H1 (cell line): ENCODE data around the gene CABLES2. TPM values are rescaled to one million over a fixed set of nuclear protein-coding genes. Genes with fewer than 3 reads are reported as not detected.

ENCODE experiments used
- BACH1 ChIP-seq: IDR thresholded peaks from 2 replicates; pipeline ENCODE4 v1.6.1; 2012; ENCODE audit warnings: low read length, improper control_type of control experiment
- CHD1 ChIP-seq: IDR thresholded peaks from 2 replicates; pipeline ENCODE4 v1.6.1; 2012; ENCODE audit warnings: low read depth, low read length, improper control_type of control experiment
- EZH2 ChIP-seq: fragments of 200-600 bp; sonication (generic); IDR thresholded peaks from 2 replicates; pipeline ENCODE4 v1.7.1; 2012; ENCODE audit warnings: low read depth, mild to moderate bottlenecking, moderate library complexity, low read length, inconsistent platforms; ENCODE audit not compliant: severe bottlenecking
- GTF2F1 ChIP-seq: IDR thresholded peaks from 2 replicates; pipeline ENCODE4 v1.6.1; 2012; ENCODE audit warnings: low read depth, low read length, improper control_type of control experiment, borderline replicate concordance
- HDAC2 ChIP-seq, 2 experiments: fragments of 300-600 bp in 1 of 2; sonication (generic) in 1 of 2; IDR thresholded peaks; 2 replicates each; pipeline ENCODE4 v1.6.1; 2011 to 2012; ENCODE audit warnings: low read depth in 2 of 2, low read length in 2 of 2, mild to moderate bottlenecking in 2 of 2, moderate library complexity in 2 of 2, borderline replicate concordance in 1 of 2, inconsistent platforms in 1 of 2
- HDAC6 ChIP-seq: IDR thresholded peaks from one replicate; pipeline ENCODE4 v1.7.1; 2012; ENCODE audit warnings: low read depth, mild to moderate bottlenecking, inconsistent platforms, low read length, moderate library complexity
- KDM1A ChIP-seq: fragments of 200-600, 300-600 bp; sonication (generic); IDR thresholded peaks from 2 replicates; pipeline ENCODE4 v1.7.1; 2016; ENCODE audit warnings: mild to moderate bottlenecking, low read length, borderline replicate concordance
- NANOG ChIP-seq: IDR thresholded peaks from 2 replicates; pipeline ENCODE4 v1.6.1; 2011; ENCODE audit warnings: low read length, low read depth, mild to moderate bottlenecking, inconsistent platforms; ENCODE audit not compliant: insufficient read depth, poor library complexity, severe bottlenecking
- POLR2A ChIP-seq, 2 experiments: IDR thresholded peaks; 1 replicate in 1 of 2; 2 replicates in 1 of 2; pipeline ENCODE4 v1.6.1; 2011; ENCODE audit warnings: low read depth in 2 of 2, low read length in 2 of 2, mild to moderate bottlenecking in 2 of 2; ENCODE audit errors: control extremely low read depth in 1 of 2
- RAD21 ChIP-seq, 2 experiments: IDR thresholded peaks in 1 of 2; conservative IDR thresholded peaks in 1 of 2; 2 replicates each; pipeline ENCODE4 v1.6.1; 2011; ENCODE audit warnings: low read depth in 2 of 2, low read length in 2 of 2, improper control_type of control experiment in 1 of 2, inconsistent platforms in 1 of 2, mild to moderate bottlenecking in 1 of 2, moderate library complexity in 1 of 2
- RNF2 ChIP-seq: fragments of 200-900, 300-1000 bp; sonication (generic); IDR thresholded peaks from 2 replicates; pipeline ENCODE4 v1.7.1; 2016; ENCODE audit warnings: borderline replicate concordance, low read depth, mild to moderate bottlenecking, antibody characterized with exemption, low read length; ENCODE audit not compliant: poor library complexity, severe bottlenecking; ENCODE audit errors: missing control alignments
- RXRA ChIP-seq: IDR thresholded peaks from 2 replicates; pipeline ENCODE4 v1.6.1; 2011; ENCODE audit warnings: low read depth, mild to moderate bottlenecking, low read length, moderate library complexity; ENCODE audit not compliant: insufficient read depth
- SAP30 ChIP-seq: fragments of 300-600 bp; sonication (generic); IDR thresholded peaks from 2 replicates; pipeline ENCODE4 v1.7.1; 2012; ENCODE audit warnings: low read length, moderate library complexity, mild to moderate bottlenecking, inconsistent platforms; ENCODE audit not compliant: insufficient read depth, insufficient replicate concordance
- SIN3A ChIP-seq, 2 experiments: IDR thresholded peaks in 1 of 2; conservative IDR thresholded peaks in 1 of 2; 2 replicates each; pipeline ENCODE4 v1.6.1; 2011 to 2012; ENCODE audit warnings: low read length in 2 of 2, improper control_type of control experiment in 1 of 2, low read depth in 1 of 2, mild to moderate bottlenecking in 1 of 2
- SP4 ChIP-seq: IDR thresholded peaks from 2 replicates; pipeline ENCODE4 v1.6.1; 2012; ENCODE audit warnings: low read length, inconsistent platforms
- TAF1 ChIP-seq: IDR thresholded peaks from 2 replicates; pipeline ENCODE4 v1.6.1; 2011; ENCODE audit warnings: mild to moderate bottlenecking, low read depth, low read length
- YY1 ChIP-seq: IDR thresholded peaks from 2 replicates; pipeline ENCODE4 v1.6.1; 2011; ENCODE audit warnings: low read depth, mild to moderate bottlenecking, low read length
- polyA plus RNA-seq, 7 experiments: library from polyadenylated mRNA; depleted of rRNA in 3 of 7; stranded (reverse) in 5 of 7; unstranded in 2 of 7; fragments of >200 nt in 5 of 7; fragments of 200-250 nt in 2 of 7; gene quantifications; 1 replicate in 5 of 7; 2 replicates in 1 of 7; 4 replicates in 1 of 7; pipeline versions ENCODE4 v1.2.1 to v1.2.3, GENCODE V29; 2011 to 2013; ENCODE audit warnings: missing spikeins in 2 of 7, mixed read lengths in 2 of 7
- total RNA-seq: library from RNA; stranded (reverse); fragmentation: NEBNext Ultra II Directional; extraction: Animal tissue kit (Norgen Biotek cat#: 25700); gene quantifications from 2 replicates; pipeline ENCODE4 v1.2.1, GENCODE V29; 2021
- TF ChIP-seq, protein P1 (sequence below): IDR thresholded peaks from 2 replicates; pipeline ENCODE4 v1.6.1; 2012; ENCODE audit warnings: low read length, inconsistent platforms
- TF ChIP-seq, protein P2 (sequence below): IDR thresholded peaks from 2 replicates; pipeline ENCODE4 v1.6.1; 2011; ENCODE audit warnings: low read length, improper control_type of control experiment

The CABLES2 gene
- total and polyA plus RNA-seq, 2 of the 8 experiments (the other 6 are each of a cell fraction or from before 2014, with no cell fraction given): 8.0 to 8.8 TPM

GRCh38 chr20:62368976-62369814 is 37.9 kb downstream of the CABLES2 start (continued):
- no peak for TF ChIP-seq SAP30
- no peak for TF ChIP-seq RXRA
- no peak for TF ChIP-seq EZH2
- TF ChIP-seq, protein P1, sequence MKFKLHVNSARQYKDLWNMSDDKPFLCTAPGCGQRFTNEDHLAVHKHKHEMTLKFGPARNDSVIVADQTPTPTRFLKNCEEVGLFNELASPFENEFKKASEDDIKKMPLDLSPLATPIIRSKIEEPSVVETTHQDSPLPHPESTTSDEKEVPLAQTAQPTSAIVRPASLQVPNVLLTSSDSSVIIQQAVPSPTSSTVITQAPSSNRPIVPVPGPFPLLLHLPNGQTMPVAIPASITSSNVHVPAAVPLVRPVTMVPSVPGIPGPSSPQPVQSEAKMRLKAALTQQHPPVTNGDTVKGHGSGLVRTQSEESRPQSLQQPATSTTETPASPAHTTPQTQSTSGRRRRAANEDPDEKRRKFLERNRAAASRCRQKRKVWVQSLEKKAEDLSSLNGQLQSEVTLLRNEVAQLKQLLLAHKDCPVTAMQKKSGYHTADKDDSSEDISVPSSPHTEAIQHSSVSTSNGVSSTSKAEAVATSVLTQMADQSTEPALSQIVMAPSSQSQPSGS: no peak
- peak in 1 of 2 experiments; percentile 18; a peak in 1 of 4 replicates for TF ChIP-seq RAD21 (IDR thresholded peaks at IDR 0.05 in 1 of 2, conservative IDR thresholded peaks at IDR 0.05 in 1 of 2; ENCODE audit: low read depth in 2 of 2, low read length in 2 of 2)
- TF ChIP-seq KDM1A: no peak
- no peak for TF ChIP-seq CHD1
- TF ChIP-seq NANOG: no peak
- no peak for TF ChIP-seq SP4
- no peak for TF ChIP-seq GTF2F1
- peak in 1 of 2 experiments; percentile 30; a peak in 1 of 3 replicates for TF ChIP-seq POLR2A (IDR thresholded peaks at IDR 0.05; ENCODE audit: control extremely low read depth in 1 of 2, low read depth in 2 of 2, low read length in 2 of 2)
- no peak for TF ChIP-seq YY1
- no peak for TF ChIP-seq RNF2
- TF ChIP-seq, protein P2, sequence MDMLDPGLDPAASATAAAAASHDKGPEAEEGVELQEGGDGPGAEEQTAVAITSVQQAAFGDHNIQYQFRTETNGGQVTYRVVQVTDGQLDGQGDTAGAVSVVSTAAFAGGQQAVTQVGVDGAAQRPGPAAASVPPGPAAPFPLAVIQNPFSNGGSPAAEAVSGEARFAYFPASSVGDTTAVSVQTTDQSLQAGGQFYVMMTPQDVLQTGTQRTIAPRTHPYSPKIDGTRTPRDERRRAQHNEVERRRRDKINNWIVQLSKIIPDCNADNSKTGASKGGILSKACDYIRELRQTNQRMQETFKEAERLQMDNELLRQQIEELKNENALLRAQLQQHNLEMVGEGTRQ: no peak
- TF ChIP-seq HDAC2 (IDR thresholded peaks at IDR 0.05; ENCODE audit: borderline replicate concordance in 1 of 2, low read depth in 2 of 2, low read length in 2 of 2): no peak
- TF ChIP-seq HDAC6: no peak
- TF ChIP-seq SIN3A (conservative IDR thresholded peaks at IDR 0.05 in 1 of 2, IDR thresholded peaks at IDR 0.05 in 1 of 2; ENCODE audit: low read depth in 1 of 2, low read length in 2 of 2): peak in 1 of 2 experiments; percentile 69; a peak in 2 of 4 replicates
- no peak for TF ChIP-seq TAF1
- peak; percentile 49 for TF ChIP-seq BACH1
